Naive thymus-derived CD4-positive, alpha-beta T cell (primary cell): ENCODE results near the gene OSBP2. TPM values are rescaled to one million over a fixed set of nuclear protein-coding genes. Genes with fewer than 3 reads are reported as not detected.
A peak's percentile ranks its signal among the peaks of the same experiment; 100 is the strongest.

Experiments
- ATAC-seq: fragments of 150-1000 bp; cut with Tn5 transposase; 2 replicates; pipeline ENCODE4 v1.10.0; 2021; ENCODE audit warnings: mild to moderate bottlenecking, moderate library complexity
- CTCF ChIA-PET: fragments of 350-600 bp; sonication (Branson Sonifier 250); formaldehyde crosslinking; loops from one replicate; lab custom pipeline; 2021; ENCODE audit warnings: antibody characterized with exemption; lab: Charles Lee
- POLR2A ChIA-PET: fragments of 350-600 bp; sonication (Branson Sonifier 250); formaldehyde crosslinking; loops from one replicate; lab custom pipeline; 2021; ENCODE audit warnings: antibody characterized with exemption, inconsistent platforms; lab: Charles Lee
- DNase-seq, 9 donors: peaks; one replicate each; pipeline versions ENCODE4 v3.0.0 to v3.0.0-alpha.2; 2020 to 2022; ENCODE audit warnings: mixed read lengths in 1 of 9
- H3K27ac ChIP-seq: one replicate; pipeline ENCODE4 v1.7.0; 2013; ENCODE audit warnings: mild to moderate bottlenecking, low read depth, low read length, moderate library complexity
- H3K27me3 ChIP-seq, 2 donors: one replicate each; pipeline ENCODE4 v1.7.0; 2013; ENCODE audit warnings: low read length in 2 of 2, mild to moderate bottlenecking in 2 of 2, moderate library complexity in 2 of 2; ENCODE audit not compliant: control insufficient read depth in 2 of 2, insufficient read depth in 2 of 2
- H3K36me3 ChIP-seq, 3 experiments: 1 replicate in 2 of 3; 2 replicates in 1 of 3; pipeline ENCODE4 v1.7.0; 2013; ENCODE audit warnings: low read length in 3 of 3, mild to moderate bottlenecking in 3 of 3, moderate library complexity in 1 of 3; ENCODE audit not compliant: insufficient read depth in 3 of 3, control insufficient read depth in 2 of 3
- H3K4me1 ChIP-seq, 2 donors: one replicate each; pipeline ENCODE4 v1.7.0; 2013; ENCODE audit warnings: low read length in 2 of 2, mild to moderate bottlenecking in 2 of 2, moderate library complexity in 1 of 2; ENCODE audit not compliant: control insufficient read depth in 2 of 2, insufficient read depth in 2 of 2
- H3K4me3 ChIP-seq: 2 replicates; pipeline ENCODE4 v1.7.0; 2013; ENCODE audit warnings: mild to moderate bottlenecking, low read length
- H3K9me3 ChIP-seq, 3 experiments: 1 replicate in 2 of 3; 2 replicates in 1 of 3; pipeline ENCODE4 v1.7.0; 2013; ENCODE audit warnings: low read length in 3 of 3; ENCODE audit not compliant: control insufficient read depth in 2 of 3
- H3K27ac Mint-ChIP-seq, 9 donors: one replicate each; pipeline ENCODE4 v1.8.0; 2020 to 2022; ENCODE audit warnings: mixed read lengths in 9 of 9, mild to moderate bottlenecking in 8 of 9, moderate library complexity in 5 of 9, inconsistent platforms in 2 of 9
- H3K27me3 Mint-ChIP-seq, 5 donors: one replicate each; pipeline ENCODE4 v1.8.0; 2021 to 2022; ENCODE audit warnings: mixed read lengths in 5 of 5, mild to moderate bottlenecking in 1 of 5
- H3K36me3 Mint-ChIP-seq, 5 donors: one replicate each; pipeline ENCODE4 v1.8.0; 2020 to 2022; ENCODE audit warnings: mixed read lengths in 5 of 5, mild to moderate bottlenecking in 3 of 5, inconsistent platforms in 1 of 5
- H3K4me1 Mint-ChIP-seq, 7 donors: one replicate each; pipeline ENCODE4 v1.8.0; 2020 to 2022; ENCODE audit warnings: mixed read lengths in 7 of 7, mild to moderate bottlenecking in 3 of 7, inconsistent platforms in 1 of 7
- H3K4me3 Mint-ChIP-seq, 10 donors: one replicate each; pipeline ENCODE4 v1.8.0; 2020 to 2022; ENCODE audit warnings: mild to moderate bottlenecking in 10 of 10, mixed read lengths in 10 of 10, moderate library complexity in 6 of 10, inconsistent platforms in 2 of 10
- H3K9me3 Mint-ChIP-seq, 11 donors: one replicate each; pipeline ENCODE4 v1.8.0; 2020 to 2022; ENCODE audit warnings: mixed read lengths in 11 of 11, mild to moderate bottlenecking in 4 of 11, inconsistent platforms in 1 of 11, moderate library complexity in 1 of 11
- intact Hi-C, 2 donors: fragments of 100-400 bp; cut with micrococcal nuclease; formaldehyde crosslinking; loops; one replicate each; pipeline ENCODE4 v1.15.1; 2023
- polyA plus RNA-seq, 2 donors: library from polyadenylated mRNA; unstranded; fragments of 300-500 nt; fragmentation: Illumina TruSeq; gene quantifications; one replicate each; pipeline ENCODE4 v1.2.3, GENCODE V29; 2021
- total RNA-seq, 6 experiments: library from RNA in 5 of 6; stranded (reverse) in 5 of 6; gene quantifications; 1 replicate in 5 of 6; 2 replicates in 1 of 6; pipeline ENCODE4 v1.2.3 and lab custom pipeline; 2021 to 2026

The OSBP2 gene
- total and polyA plus RNA-seq, 7 experiments from 2014 or later: 0.37 to 2.7 (median 1.8) TPM

DNA sequence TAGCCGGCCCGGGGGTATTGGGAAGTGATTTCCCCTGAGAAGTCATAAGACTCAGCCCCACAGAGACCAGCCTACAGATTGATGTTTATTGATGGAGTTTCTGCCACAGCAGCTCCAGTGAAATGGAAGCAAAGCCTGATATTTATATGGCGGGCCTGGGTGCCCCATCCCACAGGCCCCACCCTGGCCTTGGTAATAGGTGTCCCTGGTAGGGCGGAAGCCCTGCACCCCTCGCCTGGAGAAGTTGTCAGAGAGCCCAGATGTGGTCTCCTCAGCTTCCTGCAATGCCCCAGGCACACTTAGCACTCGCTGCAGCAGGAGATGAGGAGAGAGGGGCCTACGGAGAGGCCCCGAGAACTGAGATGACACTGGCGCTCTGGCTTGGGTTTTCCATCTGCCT is 166.5 kb downstream of the OSBP2 start:
- DNase-seq (peak in 1 of 9 donors; percentile 16), ATAC-seq (no peak)
- Mint-ChIP-seq H3K36me3 (no peaks in the 10 kb centered on the region), H3K27ac (no peak overlapping the region), H3K27me3 (no peaks in the 10 kb centered on the region), H3K9me3 (no peaks in the 10 kb centered on the region), H3K4me1 (no peaks in the 10 kb centered on the region), H3K4me3 (no peak overlapping the region)
- H3K4me3 ChIP-seq: no peak overlapping the region
- H3K36me3 ChIP-seq: no peaks in the 10 kb centered on the region
- no peaks in the 10 kb centered on the region for H3K4me1 ChIP-seq
- CTCF ChIA-PET: no interaction called here
- intact Hi-C loops: no loop called here
- H3K27me3 ChIP-seq: no peaks in the 10 kb centered on the region
- no peaks in the 10 kb centered on the region for H3K9me3 ChIP-seq
- H3K27ac ChIP-seq: no peak overlapping the region
- POLR2A ChIA-PET: no interaction called here

DNA sequence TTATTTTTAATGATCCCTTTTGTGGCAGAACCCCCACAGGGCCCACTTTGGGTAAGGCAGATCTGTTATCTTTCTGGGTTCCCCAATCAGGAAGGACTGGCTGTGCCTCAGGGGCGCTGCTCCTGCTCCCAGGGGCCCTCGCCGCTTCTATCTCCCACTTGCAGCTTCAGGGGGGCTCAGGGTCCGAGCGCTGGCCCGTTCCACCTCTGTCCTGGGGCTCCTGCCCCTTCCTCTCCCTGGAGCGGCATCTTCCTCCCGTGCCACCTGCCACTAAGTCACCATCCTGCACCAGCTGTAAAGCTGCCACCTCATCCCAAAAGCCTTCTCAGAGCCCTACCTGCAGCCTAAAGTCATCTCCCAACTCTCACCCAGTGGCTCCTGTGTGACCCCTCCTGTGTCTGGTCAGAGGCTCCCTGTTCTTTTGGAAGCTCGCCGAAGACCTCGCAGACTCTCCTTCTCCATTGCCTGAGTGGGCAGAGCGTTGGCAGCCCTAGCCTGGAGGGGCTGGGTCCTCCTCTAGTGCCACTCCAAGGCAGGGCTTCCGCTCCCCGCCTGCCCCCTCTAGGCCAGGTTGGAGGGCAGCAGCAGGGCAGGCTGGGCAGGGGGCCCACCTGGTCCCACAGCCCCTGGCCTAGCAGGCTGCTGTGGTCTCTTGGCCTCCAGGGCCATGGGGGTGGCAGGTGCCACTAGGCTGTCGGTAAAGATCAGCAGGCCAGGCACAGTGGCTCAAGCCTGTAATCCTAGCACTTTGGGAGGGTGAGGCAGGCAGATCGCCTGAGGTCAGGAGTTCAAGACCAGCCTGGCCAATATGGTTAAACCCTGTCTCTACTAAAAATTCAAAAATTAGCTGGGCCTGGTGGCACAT is 167.2 kb downstream of the OSBP2 start:
- intact Hi-C loops: no loop called here
- Mint-ChIP-seq H3K27ac (no peak overlapping the region), H3K9me3 (no peaks in the 10 kb centered on the region), H3K36me3 (no peaks in the 10 kb centered on the region), H3K4me1 (no peaks in the 10 kb centered on the region), H3K4me3 (no peak overlapping the region), H3K27me3 (no peaks in the 10 kb centered on the region)
- POLR2A ChIA-PET: no interaction called here
- DNase-seq (no peak), ATAC-seq (no peak)
- H3K27me3 ChIP-seq: no peaks in the 10 kb centered on the region
- no peak overlapping the region for H3K27ac ChIP-seq
- CTCF ChIA-PET: no interaction called here
- no peaks in the 10 kb centered on the region for H3K36me3 ChIP-seq
- H3K4me3 ChIP-seq: no peak overlapping the region
- H3K4me1 ChIP-seq: no peaks in the 10 kb centered on the region
- no peaks in the 10 kb centered on the region for H3K9me3 ChIP-seq

DNA sequence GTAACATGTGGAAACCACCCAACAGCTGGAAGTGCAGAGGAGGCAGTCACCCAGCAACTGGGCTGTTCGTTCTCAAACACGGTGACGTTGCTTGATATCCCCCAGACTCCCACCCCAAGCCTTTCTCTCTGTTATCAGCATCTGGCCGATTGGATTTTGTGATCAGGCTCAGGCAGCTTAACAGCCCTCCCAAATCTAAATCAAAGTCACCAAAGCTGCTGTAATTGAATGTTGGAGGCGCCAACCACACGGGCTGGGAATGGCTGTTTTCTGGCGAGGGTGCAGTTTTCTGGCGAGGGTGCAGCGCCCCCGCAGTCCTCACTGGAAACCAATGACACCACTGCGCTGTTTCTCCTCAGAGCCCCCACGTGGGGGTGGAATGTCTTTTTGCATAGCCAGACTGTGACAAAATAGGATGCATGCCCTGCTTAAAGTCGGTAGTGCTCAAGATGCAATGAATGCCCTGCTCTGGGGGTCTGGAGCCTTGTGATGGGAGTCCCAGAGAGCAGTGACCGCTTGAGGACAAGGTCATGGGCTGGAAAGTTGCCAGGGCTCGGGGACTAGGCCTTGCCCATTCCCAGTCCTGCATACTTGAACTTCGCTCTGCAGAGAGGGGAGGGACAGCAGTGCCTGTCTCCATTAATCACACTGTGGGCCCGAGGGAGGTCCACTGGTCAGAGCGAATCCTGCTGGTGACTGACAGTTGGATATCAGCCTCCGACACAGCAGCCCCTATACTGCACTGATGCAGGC is 168.6 kb downstream of the OSBP2 start:
- Mint-ChIP-seq H3K4me1 (no peaks in the 10 kb centered on the region), H3K9me3 (no peaks in the 10 kb centered on the region), H3K27ac (no peak overlapping the region), H3K27me3 (no peaks in the 10 kb centered on the region), H3K4me3 (no peak overlapping the region), H3K36me3 (no peaks in the 10 kb centered on the region)
- Histone ChIP-seq H3K9me3 (no peaks in the 10 kb centered on the region), H3K27ac (no peak overlapping the region), H3K4me1 (no peaks in the 10 kb centered on the region), H3K4me3 (no peak overlapping the region), H3K27me3 (no peaks in the 10 kb centered on the region), H3K36me3 (no peaks in the 10 kb centered on the region)
- ATAC-seq (no peak), DNase-seq (peak in 1 of 9 donors; percentile 14)
- ChIA-PET CTCF (no interaction called here), POLR2A (no interaction called here)
- intact Hi-C loops: no loop called here

DNA sequence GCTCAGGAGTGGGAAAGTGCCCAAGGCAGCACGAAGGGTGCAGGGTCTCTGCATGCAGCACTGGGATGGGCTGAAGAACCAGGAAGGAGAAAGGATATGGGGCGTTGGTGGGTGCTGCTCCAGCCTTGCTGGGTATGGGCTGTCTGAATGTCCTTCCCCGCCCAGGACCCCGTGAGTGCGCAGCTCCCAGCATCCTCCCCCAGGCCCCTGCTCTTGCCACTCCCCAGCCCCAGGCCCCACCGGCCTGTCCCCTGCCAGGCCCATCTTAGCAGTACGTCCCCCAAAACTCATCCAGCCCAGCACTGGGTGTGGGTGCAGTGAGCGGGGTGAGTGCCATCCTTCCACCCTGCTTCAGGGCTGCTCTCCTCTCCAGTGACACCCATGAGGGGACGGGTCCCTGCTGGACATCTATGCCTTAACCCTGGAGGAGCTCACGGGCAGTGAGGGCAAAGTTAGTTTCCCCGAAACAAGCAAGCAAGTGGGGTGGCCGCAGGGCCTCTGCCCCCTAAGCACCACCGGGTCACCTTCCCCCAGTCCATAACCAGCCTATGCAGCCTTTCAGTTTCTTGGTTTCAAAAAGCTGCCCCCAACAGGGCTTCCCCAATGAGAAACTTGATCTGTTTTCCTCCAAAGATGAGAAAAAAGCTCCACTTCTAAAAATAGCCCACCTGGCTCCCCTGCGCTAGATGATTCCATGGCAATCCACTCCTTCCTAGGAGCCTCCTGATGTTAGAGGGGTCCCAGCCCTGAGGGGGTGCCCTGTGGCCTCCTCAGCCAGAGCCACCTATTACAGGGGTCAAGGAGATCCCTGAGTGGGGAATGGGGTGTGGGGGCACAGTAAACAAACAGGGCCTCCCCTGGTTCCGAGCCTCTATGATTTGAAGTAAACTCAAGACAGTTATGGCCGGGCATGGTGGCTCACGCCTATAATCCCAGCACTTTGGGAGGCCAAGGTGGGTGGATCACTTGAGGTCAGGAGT is 170.1 kb downstream of the OSBP2 start:
- DNase-seq (peak in 1 of 9 donors; percentile 17), ATAC-seq (no peak)
- H3K4me3 Mint-ChIP-seq: no peak overlapping the region
- Histone ChIP-seq H3K27ac (no peak overlapping the region), H3K9me3 (no peaks in the 10 kb centered on the region), H3K36me3 (no peaks in the 10 kb centered on the region), H3K27me3 (no peaks in the 10 kb centered on the region), H3K4me1 (no peaks in the 10 kb centered on the region), H3K4me3 (no peak overlapping the region)
- CTCF ChIA-PET: no interaction called here
- no peaks in the 10 kb centered on the region for H3K9me3 Mint-ChIP-seq
- no peak overlapping the region for H3K27ac Mint-ChIP-seq
- intact Hi-C loops: no loop called here
- no peaks in the 10 kb centered on the region for H3K36me3 Mint-ChIP-seq
- H3K27me3 Mint-ChIP-seq: no peaks in the 10 kb centered on the region
- H3K4me1 Mint-ChIP-seq: no peaks in the 10 kb centered on the region
- POLR2A ChIA-PET: no interaction called here

DNA sequence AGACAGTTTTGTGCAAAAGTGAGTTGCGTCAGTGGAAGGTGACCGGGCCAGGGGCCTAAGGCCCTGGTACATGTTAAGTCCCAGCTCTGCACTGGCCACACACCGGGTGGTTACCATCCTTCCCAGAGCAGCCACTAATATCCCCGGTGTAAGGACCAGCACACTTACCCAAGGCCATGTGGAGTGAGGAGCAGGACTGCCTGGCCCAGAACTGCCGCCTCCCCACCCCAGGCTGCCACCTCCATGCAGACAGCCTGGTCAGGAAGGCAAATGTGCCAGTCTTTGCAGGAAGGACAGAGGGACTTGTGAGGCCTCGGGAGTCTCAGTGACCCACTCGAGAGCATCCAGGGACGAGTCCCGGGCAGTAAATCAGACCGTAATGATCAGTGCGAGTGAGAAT is 171.0 kb downstream of the OSBP2 start:
- H3K36me3 Mint-ChIP-seq: no peaks in the 10 kb centered on the region
- no peak for ATAC-seq
- DNase-seq: no peak
- intact Hi-C loops: no loop called here
- H3K27ac ChIP-seq: no peak overlapping the region
- no peaks in the 10 kb centered on the region for H3K27me3 ChIP-seq
- no peak overlapping the region for H3K4me3 Mint-ChIP-seq
- H3K36me3 ChIP-seq: no peaks in the 10 kb centered on the region
- H3K4me3 ChIP-seq: no peak overlapping the region
- H3K27ac Mint-ChIP-seq: no peak overlapping the region
- ChIA-PET POLR2A (no interaction called here), CTCF (no interaction called here)
- no peaks in the 10 kb centered on the region for H3K4me1 Mint-ChIP-seq
- no peaks in the 10 kb centered on the region for H3K27me3 Mint-ChIP-seq
- no peaks in the 10 kb centered on the region for H3K9me3 ChIP-seq
- H3K9me3 Mint-ChIP-seq: no peaks in the 10 kb centered on the region
- no peaks in the 10 kb centered on the region for H3K4me1 ChIP-seq

DNA sequence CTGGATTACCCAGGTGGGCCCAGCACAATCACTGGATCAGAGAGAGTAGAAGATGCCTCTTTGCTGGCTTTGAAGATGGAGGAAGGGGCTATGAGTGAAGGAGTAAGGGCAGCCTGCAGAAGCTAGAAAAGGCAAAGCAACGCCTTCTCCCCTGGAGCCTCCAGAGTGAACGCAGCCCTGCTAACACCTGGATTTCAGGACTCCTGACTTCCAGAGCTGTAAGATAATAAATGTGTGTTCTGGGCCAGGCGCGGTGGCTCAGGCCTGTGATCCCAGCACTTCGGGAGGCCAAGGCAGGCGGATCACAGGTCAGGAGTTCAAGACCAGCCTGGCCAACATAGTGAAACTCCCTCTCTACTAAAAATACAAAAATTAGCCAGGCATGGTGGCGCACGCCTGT is 171.5 kb downstream of the OSBP2 start:
- Mint-ChIP-seq H3K27ac (peak overlapping the region in 1 of 9 donors; percentile 87), H3K4me3 (no peak overlapping the region), H3K27me3 (no peaks in the 10 kb centered on the region), H3K36me3 (no peaks in the 10 kb centered on the region), H3K4me1 (no peaks in the 10 kb centered on the region), H3K9me3 (no peaks in the 10 kb centered on the region)
- Histone ChIP-seq H3K27me3 (no peaks in the 10 kb centered on the region), H3K4me3 (no peak overlapping the region), H3K27ac (no peak overlapping the region), H3K4me1 (no peaks in the 10 kb centered on the region), H3K36me3 (no peaks in the 10 kb centered on the region), H3K9me3 (no peaks in the 10 kb centered on the region)
- intact Hi-C loops: no loop called here
- POLR2A ChIA-PET: no interaction called here
- DNase-seq: no peak
- no peak for ATAC-seq
- CTCF ChIA-PET: no interaction called here
